Esophagus mucosa (tissue), 1 donor: ENCODE results near the gene PIAS4. TPM values are rescaled to one million over a fixed set of nuclear protein-coding genes. Genes with fewer than 3 reads are reported as not detected.

Source experiments
- ATAC-seq: fragments of 200-7000 bp; cut with Tn5 transposase; one replicate; pipeline ENCODE4 v1.9.1; 2020
- total RNA-seq: library from RNA; stranded (reverse); gene quantifications from one replicate; pipeline ENCODE4 v1.2.4, GENCODE V29; 2023
- donor health status: DM: yes; HTN: yes; CAD: no.

The PIAS4 gene
- total RNA-seq, 1 donor from 2014 or later = 19.3 TPM

- ATAC-seq = peak; percentile 14
Observed at GRCh38 chr19:4077800-4078684, 70.5 kb downstream of the PIAS4 start.

GRCh38 chr19:4080473-4080872 is 72.9 kb downstream of the PIAS4 start:
- no peak for ATAC-seq

GRCh38 chr19:4081441-4082129 is 74.0 kb downstream of the PIAS4 start:
- ATAC-seq = peak; percentile 47

DNA sequence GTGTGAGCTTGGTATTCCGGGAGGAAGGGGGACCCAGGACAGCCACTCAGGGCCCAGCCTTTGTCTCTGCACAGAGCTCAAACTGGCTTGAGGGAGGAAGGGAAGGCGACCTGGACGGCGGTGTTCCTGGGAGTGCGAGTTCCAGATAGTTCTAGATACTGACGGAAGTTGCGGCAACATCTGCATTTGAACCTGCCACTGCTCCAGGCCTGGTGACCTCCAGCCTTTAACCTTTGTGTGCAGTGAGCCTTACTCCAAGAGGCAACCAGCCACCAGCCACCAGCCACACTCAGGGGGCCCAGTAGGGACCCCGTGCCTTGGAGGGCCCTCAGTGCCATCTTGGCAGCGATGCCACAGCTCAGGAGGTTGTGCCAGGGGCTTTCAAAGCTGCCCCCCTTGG is 74.6 kb downstream of the PIAS4 start:
- no peak for ATAC-seq

DNA sequence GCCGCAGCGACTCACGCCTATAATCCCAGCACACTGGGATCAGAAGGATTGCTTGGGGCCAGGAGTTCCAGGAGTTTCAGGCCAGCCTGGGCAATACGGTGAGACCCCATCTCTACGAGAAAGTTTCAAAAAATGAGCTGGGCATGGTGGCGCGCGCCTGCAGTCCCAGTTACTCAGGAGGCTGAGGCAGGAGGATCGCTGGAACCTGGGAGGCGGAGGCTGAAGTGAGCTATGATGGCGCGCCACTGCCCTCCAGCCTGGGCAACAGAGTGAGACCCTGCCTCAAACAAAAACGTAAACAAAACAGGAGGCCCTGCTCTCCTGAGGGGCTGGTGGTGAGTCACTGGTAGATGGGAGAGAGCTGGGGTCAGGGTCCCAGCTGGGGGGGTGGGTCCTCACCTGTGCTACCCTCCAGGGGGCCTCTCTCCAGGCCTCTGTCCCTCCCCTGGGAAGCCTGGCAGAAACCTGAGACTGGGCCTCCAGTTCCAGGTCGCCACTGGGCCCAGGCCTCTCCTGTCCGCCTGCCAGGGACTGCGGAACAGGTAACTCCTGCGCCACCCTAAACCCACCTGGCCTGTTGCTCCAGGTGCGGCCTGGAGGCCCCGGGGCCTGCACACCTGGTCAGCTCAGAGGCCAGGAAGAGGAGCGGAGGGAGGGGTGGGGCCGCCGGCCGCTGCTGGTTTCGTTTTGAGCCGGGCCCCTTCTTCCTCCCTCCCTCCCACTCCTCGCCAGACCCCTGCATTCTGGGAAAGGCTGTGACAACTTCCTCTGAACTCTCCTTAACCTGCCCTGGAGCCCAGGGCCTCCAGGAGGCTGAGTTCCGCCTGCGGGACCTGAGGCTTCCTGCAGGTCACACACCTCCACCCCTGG is 76.4 kb downstream of the PIAS4 start:
- ATAC-seq = peak; percentile 83

GRCh38 chr19:4084547-4084877 is 77.0 kb downstream of the PIAS4 start:
- ATAC-seq = no peak

GRCh38 chr19:4086411-4086867 is 78.9 kb downstream of the PIAS4 start:
- no peak for ATAC-seq

DNA sequence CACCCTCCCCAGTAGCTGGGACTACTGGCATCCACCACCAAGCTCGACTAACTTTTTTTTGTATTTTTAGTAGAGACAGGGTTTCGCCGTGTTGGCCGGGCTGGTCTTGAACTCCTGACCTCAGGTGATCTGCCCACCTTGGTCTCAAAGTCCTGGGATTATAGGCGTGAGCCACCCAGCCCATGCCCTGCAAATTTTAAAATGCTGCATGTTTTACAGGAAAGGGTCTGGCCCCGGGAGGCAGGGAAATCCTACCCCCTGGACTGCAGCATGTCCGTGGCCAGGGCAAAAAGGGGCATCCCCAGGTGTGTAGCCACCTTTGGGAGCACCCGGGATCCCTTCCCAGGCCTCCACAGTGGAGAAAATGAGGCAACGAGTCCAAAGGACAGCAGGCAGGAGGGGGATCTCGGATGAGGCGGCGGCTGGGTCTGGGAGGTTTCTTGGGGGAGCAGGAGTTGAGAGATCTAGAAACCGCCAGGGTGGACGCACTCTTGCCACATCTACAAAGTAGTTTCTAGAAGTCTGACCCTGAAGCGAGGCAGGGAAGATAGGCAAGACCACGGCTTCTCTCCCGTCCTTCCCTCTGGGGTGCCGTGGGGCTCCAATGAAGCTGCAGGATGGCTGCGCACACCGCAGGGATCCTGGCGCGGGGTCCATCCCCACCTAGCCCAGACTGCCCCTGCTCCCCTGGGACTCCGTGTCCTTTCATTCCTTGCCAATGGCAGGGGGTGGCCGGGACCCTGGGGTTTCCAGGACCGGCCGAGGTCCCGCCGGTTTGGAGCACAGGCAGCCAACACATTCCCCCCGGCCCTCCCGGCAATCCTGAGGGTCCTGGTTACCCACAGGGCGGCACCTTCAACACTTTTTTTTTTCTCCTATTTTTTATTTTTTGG is 80.5 kb downstream of the PIAS4 start:
- ATAC-seq = no peak

DNA sequence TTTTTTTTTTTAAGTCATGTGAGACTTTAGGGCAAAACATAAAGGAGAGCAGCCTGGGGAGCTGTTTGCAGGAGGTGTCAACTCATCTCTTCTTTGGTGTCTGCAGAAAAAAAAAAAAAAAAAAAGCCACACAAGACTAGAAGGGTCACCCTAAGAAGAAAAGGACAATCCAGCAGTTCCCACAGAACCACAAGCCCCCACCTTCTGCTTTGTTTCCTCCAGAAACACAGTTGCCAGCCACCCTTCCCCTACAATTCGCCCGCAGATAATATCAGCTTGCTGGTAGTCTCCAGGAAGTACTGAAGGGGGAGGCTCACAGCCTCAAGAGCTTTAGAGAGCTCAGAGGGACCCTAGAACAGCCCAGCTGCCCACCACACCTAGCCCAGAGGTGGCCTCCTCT is 81.4 kb downstream of the PIAS4 start:
- no peak for ATAC-seq

Other genes starting within 250 kb of the PIAS4 start
- 10.9 TPM for gene APBA3, start 246.0 kb upstream of the PIAS4 start, total RNA-seq
- gene MRPL54, start 245.1 kb upstream of the PIAS4 start, total RNA-seq = 62.3 TPM
- gene RAX2, start 235.5 kb upstream of the PIAS4 start, total RNA-seq = not detected
- gene MATK, start 221.4 kb upstream of the PIAS4 start, total RNA-seq = 0.24 TPM
- gene ZFR2, start 138.7 kb upstream of the PIAS4 start, total RNA-seq = not detected
- gene ATCAY, start 127.1 kb upstream of the PIAS4 start, total RNA-seq = not detected
- not detected for gene NMRK2, start 74.7 kb upstream of the PIAS4 start, total RNA-seq
- 28.8 TPM for gene DAPK3, start 36.6 kb upstream of the PIAS4 start, total RNA-seq
- 2,169 TPM for gene EEF2, start 22.3 kb upstream of the PIAS4 start, total RNA-seq
- 53.7 TPM for gene ZBTB7A, start 59.2 kb downstream of the PIAS4 start, total RNA-seq
- gene MAP2K2, start 116.4 kb downstream of the PIAS4 start, total RNA-seq = 114 TPM
- gene CREB3L3, start 145.9 kb downstream of the PIAS4 start, total RNA-seq = not detected
- gene SIRT6, start 174.8 kb downstream of the PIAS4 start, total RNA-seq = 13.2 TPM
- 0.08 TPM for gene ANKRD24, start 175.0 kb downstream of the PIAS4 start, total RNA-seq
- gene EBI3, start 221.8 kb downstream of the PIAS4 start, total RNA-seq = 0.44 TPM
- gene YJU2, start 239.3 kb downstream of the PIAS4 start, total RNA-seq = 20.1 TPM